Femur (tissue), 1 donor: ENCODE results near the gene DAPK1.

Experiments used
- DNase-seq: peaks from one replicate; pipeline ENCODE4 v3.0.0-alpha.2; 2017

The DAPK1 gene

GRCh38 chr9:87497604-87498045 is at the start of gene DAPK1:
Gene DAPK1 (plus strand): TSS chr9:87497867. CDS start chr9:87499078, 1,211 bp downstream.
- DNase-seq = peak; percentile 77

DNA sequence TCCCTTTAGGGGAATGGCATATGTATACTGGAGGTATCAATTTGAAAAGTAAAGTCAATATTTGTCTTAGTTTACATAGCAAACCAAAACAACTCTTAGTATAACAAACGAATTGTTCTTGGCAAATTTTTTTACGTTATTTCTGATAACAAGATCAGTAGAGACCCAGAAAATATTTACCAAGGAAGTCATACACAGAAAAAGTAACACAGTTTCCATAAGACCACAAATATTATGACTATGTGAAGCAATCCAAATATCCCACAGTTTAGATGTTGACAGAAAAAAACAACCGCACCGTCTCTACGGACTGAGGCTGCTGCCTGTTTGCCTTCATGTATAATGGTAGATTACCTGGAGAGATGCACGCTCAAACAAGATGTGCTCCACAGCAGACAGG is 46.5 kb upstream of the DAPK1 start:
- DNase-seq = no peak

DNA sequence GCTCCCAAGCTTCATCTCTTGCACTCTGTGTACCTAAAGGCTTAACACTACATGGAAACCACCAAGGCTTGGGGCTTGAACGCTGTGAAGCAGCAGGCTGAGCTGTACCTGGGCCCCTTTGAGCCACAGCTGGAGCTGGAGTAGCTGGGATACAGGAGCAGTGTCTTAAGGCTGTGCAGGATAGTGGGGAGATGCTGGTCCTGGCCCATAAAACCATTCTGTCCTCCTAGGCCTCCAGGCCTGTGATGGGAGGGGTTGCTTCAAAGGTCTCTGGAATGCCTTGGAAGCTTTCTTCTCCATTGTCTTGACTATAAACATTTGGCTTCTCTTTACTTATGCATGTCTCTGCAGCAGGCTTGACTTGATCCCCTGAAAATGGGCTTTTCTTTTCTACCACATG is 42.3 kb upstream of the DAPK1 start:
- DNase-seq = no peak

DNA sequence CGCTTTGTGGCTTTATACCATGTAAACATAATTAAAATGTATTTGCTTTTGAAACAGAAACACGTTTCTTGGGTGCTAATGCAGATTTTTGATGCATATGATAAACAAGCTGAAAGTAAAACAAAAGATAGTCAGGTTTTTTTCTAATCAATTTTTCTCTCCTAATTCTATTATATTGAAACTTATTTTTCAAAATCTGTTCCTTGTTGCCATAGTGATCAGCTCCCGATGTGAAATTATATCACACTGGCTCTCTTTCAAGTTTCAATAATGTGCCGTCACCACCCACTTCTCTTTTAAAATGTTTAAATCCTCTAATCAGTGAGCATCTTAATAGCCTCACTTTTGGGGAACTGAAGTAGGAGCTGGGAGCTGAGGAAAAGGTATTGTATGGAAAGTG is 36.4 kb upstream of the DAPK1 start:
- DNase-seq = no peak

- DNase-seq = no peak
Measured at GRCh38 chr9:87464110-87464991, 33.3 kb upstream of the DAPK1 start.

DNA sequence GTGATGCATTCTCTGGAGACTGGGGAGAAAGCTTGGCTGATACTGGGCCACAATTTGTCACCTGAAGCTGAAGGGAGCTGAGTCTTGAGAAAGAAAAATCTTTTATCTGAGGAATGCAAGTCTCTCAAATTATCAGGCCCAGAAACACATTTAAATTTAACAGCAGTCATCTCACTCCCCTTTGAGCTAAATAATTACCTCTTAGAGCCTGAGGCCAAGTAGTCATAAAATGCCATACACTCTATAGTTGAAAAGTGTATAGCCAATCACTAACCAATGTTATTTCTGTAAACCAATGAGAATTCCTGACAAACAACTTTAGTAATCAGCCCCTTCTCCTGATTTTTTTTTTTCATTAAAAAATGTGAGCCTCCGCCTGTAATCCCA is 32.7 kb upstream of the DAPK1 start:
- DNase-seq = no peak

DNA sequence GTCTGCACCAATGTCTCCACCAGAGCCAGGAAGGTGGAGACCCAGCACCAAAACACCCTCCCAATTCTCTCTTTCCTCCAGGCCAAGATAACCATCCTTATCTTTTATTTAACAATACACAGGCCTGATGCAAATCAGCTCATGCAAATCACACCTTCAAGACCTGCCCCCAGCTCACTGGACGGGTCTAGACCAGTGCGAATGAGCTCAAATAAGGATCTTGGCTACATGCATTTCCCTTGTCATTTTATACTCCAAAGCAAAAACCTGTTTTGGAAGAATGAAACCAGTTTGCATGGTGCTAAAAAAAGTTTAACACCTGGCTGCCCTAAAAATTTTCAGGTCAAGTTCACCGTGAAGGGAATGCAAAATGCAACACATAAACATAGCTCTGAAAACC is 31.9 kb upstream of the DAPK1 start:
- no peak for DNase-seq

DNA sequence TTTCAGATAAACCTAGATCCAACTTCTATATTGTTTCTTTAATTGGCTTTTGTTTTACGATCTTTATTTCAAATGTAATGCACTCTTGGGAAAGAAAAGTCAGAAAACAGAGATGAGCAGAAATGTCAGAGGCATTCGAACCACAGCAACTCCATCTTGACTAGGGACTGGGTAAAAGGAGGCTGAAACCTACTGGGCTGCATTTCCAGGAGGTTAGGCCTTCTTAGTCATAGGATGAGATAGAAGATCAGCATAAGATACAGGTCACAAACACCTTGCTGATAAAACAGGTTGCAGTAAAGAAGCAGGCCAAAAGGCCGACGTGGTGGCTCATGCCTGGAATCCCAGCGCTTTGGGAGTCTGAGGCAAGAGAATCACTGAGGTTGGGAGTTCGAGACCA is 30.5 kb upstream of the DAPK1 start:
- no peak for DNase-seq

DNA sequence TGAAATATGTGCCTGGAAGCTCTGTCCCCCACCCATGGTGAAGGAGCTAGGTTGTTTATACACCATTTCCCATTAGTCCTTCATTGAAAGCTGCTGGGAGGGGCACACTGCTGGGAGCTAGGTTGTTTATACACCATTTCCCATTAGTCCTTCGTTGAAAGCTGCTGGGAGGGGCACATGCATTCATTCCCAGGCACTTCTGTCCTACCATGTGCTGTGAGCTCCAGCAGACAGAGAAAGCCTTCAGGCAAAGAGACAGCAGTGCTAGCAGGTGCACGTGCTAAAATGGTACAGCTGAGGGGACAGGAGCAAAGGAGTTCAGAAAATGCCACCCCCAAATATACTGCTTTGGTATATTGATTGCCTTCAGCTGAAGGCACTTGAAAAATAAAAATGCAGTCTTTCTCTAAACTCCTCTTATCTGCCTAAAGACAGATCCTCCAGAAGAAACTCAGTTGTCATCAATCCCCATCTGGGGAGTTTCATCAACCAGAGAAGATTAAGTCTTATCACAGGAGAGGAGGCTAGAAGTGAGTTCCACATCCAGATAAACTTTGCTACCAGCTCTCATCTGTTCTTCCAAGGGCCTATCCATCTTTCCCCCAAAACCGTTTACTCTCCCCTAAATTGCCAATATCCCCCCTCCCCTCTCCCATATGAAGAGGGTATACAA is 27.7 kb upstream of the DAPK1 start:
- DNase-seq = no peak

GRCh38 chr9:87471746-87472145 is 25.9 kb upstream of the DAPK1 start:
- no peak for DNase-seq

DNA sequence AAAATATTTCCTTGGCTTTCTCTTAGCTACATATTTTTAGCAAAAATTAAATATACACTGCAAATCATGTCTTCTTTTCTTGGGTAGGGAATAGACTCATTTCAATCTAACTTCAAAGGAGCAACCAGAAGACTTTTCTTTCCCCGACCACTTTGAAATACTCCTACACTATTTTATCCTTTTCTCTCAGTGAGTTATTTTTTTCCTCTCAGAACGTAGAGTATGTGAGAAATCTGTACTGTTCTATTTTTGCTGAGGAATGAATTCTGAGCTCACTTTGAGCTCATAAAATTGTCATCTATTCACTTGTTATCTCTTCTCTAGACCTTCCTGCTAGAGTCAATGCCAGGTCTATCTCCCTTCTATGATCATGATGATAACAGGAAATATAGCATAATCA is 22.2 kb upstream of the DAPK1 start:
- no peak for DNase-seq

DNA sequence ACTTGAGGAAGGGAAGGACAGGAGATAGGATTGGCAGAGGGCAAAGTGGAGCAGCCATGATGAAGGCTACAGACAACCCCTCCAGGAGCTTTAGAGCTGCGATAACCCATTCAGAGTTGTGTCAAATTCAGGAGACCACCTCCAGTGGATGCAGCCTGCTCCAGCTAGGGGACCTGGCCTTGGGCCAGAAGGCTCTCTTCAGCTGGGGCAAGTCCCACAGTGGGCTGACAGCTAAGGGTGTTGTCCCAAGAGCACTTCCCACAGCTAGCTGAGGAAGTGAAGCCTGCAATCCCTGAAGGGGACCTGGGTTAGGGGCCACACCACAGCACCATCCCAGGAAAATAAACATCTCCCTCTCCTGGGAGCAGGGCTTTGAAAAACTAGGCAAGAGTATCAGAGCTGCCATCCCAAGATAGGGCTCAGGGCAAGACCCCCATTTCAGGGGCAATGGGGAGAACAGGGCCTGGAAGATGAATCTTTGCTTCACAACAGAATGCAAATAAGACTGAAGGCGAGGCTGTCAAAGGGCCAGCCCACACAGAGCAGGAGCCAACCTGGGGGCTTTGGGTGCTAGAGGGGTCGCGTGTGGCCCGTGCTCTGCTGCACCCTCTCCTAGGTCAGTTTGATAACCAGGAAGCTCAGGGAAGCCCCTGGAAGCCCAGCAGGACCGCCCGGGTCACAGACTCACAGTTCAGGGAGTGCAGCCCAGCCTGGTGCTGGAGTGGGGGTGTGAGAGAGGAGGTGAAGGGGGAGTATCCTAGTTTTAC is 19.3 kb upstream of the DAPK1 start:
- no peak for DNase-seq

DNA sequence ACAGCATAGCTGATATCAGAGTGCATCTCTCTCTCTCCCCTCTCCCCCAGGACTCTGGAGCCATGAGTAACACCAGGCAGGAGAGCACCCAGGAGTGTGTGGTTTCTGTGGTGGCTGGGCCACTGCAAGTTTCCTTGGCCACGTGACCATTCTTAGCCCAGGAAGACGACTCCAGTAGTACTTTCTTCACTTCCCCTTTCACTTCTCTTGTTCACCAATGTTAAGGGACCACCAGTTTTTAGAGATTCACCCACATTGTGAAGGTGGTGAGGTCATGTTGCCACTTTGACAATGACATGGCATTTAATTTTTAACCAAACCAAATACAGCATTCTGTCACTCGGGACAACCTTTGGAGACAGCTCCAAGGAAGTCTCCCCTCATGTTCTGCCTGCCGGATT is 17.9 kb upstream of the DAPK1 start:
- peak; percentile 59 for DNase-seq

- DNase-seq = no peak
Measured at GRCh38 chr9:87481890-87482855, 15.5 kb upstream of the DAPK1 start.

GRCh38 chr9:87490225-87490624 is 7.4 kb upstream of the DAPK1 start:
- DNase-seq = no peak

DNA sequence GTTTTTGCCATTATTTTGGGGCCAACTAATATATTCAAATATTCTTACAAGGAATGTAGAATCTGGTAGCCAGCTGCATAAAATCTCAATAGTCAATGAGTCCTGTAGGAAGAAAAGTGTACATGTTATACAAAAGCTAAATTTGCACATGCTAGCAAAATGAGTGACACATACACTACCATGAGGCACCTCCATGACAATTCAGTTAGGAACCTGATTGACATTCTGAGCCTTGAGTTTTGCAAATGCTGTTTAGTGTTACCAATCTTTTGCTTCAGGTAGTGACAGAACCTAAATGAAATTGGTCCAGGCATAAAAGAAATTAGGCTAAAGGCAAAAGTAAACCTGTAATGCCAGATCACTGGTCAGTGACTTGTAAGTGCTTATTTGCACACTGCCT is 6.8 kb upstream of the DAPK1 start:
- no peak for DNase-seq

GRCh38 chr9:87491523-87491922 is 6.1 kb upstream of the DAPK1 start:
- no peak for DNase-seq

DNA sequence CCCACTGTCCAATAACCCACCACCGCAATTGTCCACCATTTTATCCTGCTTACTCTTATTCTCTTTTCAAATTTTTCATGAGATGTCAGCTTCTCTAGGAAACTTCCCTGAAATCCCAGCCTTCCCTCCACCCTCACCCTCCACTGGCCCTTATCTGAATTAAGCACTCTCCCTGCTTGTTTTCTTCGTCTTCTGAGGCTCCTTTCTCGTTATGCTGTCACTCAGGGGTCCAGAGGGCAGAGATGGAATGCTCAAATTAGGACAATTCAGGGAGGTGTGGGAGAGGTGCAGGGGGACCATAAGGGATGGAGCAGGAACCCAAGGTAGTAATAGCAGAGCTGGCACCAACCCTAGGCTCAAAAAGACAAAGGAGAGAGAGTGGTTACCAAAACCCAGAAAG is 5.0 kb upstream of the DAPK1 start:
- DNase-seq = no peak

- DNase-seq = peak; percentile 70
Measured at GRCh38 chr9:87494970-87495471, 2.6 kb upstream of the DAPK1 start.

DNA sequence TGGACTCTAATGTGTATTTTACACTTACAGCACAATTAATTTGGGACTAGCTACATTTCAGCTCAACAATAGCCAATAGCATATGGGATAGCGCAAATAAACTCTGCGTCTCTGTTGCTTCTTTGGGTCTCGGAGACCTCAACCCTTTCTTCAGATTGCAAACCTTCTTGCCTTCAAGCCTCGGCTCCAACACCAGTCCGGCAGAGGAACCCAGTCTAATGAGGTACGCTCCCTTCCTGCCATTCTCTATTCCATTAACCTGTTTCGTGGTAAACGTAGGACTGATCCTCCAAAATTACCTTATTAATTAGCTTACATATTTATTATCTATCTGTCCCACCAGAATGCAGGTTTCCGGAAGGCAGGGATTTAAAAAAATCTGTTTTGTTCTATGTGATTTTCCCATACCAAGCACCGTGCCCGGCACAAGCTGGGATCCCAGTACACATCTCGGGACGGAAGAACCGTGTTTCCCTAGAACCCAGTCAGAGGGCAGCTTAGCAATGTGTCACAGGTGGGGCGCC is 525 bp upstream of the DAPK1 start:
- no peak for DNase-seq

DNA sequence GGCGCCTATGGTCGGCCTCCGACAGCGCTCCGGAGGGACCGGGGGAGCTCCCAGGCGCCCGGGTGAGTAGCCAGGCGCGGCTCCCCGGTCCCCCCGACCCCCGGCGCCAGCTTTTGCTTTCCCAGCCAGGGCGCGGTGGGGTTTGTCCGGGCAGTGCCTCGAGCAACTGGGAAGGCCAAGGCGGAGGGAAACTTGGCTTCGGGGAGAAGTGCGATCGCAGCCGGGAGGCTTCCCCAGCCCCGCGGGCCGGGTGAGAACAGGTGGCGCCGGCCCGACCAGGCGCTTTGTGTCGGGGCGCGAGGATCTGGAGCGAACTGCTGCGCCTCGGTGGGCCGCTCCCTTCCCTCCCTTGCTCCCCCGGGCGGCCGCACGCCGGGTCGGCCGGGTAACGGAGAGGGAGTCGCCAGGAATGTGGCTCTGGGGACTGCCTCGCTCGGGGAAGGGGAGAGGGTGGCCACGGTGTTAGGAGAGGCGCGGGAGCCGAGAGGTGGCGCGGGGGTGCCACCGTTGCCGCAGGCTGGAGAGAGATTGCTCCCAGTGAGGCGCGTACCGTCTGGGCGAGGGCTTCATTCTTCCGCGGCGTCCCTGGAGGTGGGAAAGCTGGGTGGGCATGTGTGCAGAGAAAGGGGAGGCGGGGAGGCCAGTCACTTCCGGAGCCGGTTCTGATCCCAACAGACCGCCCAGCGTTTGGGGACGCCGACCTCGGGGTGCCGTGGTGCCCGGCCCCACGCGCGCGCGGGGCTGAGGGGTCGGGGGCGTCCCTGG is 561 bp downstream of the DAPK1 start:
- peak; percentile 65 for DNase-seq
